Transverse colon (tissue), 4 donors: ENCODE measurements around the gene KCNAB3.

Experiments
- CTCF ChIP-seq, 5 experiments: fragments of 200-600 bp in 3 of 5; fragments of 450-650 bp in 2 of 5; sonication (generic) in 3 of 5; IDR thresholded peaks; 1 replicate in 2 of 5; 2 replicates in 3 of 5; pipeline ENCODE4 v1.5.1; 2016 to 2017; ENCODE audit warnings: antibody characterized with exemption in 5 of 5, inconsistent platforms in 3 of 5, mild to moderate bottlenecking in 2 of 5, moderate library complexity in 1 of 5
- EP300 ChIP-seq: sonication (generic); formaldehyde crosslinking; IDR thresholded peaks from one replicate; pipeline ENCODE4 v1.6.1; 2017; ENCODE audit warnings: antibody characterized with exemption, low read depth
- POLR2A ChIP-seq: fragments of 450-650 bp; IDR thresholded peaks from one replicate; pipeline ENCODE4 v1.6.1; 2016; ENCODE audit warnings: antibody characterized with exemption, mild to moderate bottlenecking, moderate library complexity
- POLR2AphosphoS5 ChIP-seq, 3 donors: sonication (generic); formaldehyde crosslinking; IDR thresholded peaks; one replicate each; pipeline ENCODE4 v1.6.1; 2016; ENCODE audit warnings: antibody characterized with exemption in 3 of 3

GRCh38 chr17:7944326-7944725 is 14.7 kb upstream of the KCNAB3 start:
- TF ChIP-seq POLR2A (no peak), EP300 (no peak), CTCF (IDR thresholded peaks at IDR 0.05) (no peak), POLR2AphosphoS5 (IDR thresholded peaks at IDR 0.05) (no peak)
